ENCODE measurements around the gene SYNE2.

The SYNE2 gene

DNA sequence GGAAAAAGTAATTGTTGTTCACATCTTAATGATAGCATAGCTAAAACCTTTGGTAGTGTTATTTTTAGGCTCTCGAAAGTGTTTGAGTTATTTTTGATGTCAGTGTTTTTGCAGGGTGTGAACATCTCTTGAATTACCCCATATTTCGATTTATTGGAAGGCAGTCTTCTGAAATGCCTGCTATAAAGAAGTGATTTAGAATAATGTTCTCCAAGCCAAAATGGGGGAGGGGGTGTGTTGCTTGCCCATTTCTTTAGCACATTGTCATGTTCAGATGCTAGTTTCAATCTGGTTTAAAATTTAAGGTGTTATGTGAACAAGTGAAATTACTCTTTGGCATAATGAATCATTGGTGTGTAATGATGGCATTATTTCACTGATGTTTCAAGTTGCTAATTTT lies 110.6 kb downstream of the SYNE2 start:
- no peak for DNase-seq

DNA sequence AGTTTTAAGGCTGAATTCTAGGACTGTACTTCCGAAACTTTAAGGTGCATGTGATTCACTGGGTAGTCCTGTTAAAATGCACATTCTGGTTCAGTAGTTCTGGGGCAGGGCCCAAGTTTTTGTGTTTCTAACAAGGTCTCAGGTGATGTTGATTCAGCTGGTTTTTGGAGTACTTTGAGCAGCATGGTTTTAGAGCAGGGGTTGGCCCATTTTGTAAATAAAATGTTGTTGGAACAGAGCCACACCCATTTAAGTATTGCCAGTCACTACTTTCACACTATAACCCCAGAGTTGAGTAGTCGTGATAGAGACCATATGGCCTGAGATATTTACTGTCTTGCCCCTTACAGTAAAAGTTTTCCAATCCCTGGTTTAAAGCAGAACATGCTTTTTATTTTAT lies 111.3 kb downstream of the SYNE2 start:
- DNase-seq: no peak

DNA sequence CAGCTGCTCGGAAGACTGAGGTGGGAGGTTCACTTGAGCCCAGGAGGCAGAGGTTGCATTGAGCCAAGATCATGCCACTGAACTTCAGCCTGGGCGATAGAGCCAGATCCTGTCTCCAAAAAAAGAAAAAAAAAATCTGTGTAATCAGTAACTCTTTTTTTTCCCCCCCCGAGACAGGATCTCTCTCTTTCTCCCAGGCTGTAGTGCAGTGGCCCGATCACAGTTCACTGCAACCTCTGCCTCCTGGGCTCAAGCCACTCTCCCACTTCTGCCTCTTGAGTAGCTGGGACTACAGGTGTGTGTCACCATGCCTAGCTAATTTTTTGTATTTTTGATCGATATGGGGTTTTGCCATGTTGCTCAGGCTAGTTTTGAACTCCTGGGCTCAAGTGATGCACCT lies 113.6 kb downstream of the SYNE2 start:
- no peak for DNase-seq

DNA sequence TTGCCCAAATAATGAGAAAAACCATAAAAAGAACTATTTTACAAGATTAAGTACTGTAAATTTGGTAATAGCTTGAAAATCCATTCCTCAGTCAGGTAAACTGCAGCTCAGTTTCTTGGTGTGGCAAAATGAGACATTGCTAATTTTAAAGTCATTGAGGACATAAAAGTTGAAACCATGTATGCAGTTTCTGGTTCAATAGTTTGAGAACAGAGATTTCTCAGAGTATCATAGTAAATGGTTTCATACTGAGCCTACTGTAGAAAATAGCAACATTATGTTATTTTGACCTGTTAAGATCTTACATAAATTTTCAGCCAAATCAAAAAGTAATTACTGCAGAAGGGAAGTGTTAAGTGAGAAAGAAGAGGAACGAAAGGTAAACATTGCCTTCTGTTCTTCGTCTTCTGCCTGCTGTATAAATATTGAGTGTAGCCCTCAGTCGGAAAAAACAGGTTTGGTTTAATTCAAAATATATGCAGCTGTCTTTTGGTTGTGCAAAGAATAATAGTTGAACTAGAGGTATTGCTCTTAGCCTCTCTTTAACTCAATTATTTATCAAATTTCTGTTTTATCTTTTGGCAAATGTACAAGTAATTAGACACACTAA lies 119.6 kb downstream of the SYNE2 start:
- DNase-seq: no peak

DNA sequence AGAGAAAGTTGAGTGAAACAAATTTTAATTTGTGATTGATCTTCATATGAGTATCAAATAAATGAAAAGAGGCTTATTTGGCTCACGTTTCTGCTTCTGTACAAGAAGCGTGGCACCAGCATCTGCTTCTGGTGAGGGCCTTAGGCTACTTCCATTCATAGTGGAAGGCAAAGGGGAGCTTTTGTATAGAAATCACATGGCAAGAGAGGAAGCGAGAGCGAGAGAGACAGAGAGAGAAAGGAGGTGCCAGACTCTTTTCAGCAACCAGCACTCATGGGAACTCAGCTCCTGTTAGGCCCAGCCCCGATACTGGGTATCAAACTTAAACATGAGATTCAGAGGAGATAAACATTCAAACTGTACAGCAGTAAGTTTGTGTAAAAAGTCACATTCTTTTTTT lies 121.4 kb downstream of the SYNE2 start:
- no peak for DNase-seq

DNA sequence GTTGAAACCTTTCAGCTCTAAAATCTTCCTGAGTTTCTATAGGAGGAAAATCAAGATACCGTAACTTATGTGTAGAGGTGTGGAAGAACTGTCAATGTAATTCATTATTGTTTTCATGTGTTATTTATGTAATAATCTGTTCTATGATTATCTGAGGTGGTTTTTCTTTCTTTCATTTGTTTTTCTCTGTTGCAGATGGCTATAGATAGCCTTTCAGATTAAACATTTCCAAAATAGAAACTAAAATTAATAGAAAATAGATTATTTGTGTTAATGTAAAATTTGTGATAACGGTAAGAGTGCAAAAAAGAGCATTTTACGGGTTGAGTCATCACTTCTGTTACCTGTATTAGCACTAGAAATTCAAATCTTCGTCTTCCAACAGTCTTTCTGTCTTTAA lies 128.8 kb downstream of the SYNE2 start:
- no peak for DNase-seq

DNA sequence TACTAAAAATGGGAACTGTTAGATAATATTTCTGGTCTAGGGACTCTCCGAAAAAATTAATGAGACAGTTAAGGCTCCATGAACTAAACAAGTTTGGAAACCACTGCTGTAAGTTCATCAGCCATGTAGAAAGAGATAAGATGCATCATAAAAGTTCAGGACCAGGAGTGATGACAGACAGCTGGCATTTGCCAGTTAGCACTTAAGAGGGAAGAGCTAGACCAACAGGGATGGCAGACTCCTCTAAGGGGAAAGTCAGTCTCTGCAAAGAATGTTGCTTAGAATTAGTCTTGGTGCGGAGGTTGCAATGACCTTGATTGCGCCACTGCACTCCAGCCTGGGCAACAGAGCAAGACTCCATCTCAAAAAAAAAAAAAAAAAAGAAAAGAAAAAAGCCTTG lies 129.4 kb downstream of the SYNE2 start:
- DNase-seq: no peak

DNA sequence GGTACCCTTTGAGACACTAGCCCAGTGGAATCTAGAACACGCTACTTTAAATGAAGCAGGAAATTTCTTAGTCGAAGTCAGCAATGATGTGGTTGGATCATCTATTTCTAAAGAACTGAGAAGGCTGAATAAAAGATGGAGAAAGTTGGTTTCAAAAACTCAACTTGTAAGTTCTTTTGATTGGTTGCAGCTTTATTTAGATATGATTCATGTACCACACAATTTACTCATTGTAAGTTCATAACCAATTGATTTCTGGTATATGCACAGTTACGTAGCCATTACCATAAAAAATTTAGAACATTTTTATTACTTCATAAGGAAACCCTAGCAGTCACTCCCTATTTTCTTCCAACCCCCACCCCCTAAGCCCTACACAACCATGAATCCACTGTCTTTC lies 129.8 kb downstream of the SYNE2 start:
- DNase-seq: no peak

DNA sequence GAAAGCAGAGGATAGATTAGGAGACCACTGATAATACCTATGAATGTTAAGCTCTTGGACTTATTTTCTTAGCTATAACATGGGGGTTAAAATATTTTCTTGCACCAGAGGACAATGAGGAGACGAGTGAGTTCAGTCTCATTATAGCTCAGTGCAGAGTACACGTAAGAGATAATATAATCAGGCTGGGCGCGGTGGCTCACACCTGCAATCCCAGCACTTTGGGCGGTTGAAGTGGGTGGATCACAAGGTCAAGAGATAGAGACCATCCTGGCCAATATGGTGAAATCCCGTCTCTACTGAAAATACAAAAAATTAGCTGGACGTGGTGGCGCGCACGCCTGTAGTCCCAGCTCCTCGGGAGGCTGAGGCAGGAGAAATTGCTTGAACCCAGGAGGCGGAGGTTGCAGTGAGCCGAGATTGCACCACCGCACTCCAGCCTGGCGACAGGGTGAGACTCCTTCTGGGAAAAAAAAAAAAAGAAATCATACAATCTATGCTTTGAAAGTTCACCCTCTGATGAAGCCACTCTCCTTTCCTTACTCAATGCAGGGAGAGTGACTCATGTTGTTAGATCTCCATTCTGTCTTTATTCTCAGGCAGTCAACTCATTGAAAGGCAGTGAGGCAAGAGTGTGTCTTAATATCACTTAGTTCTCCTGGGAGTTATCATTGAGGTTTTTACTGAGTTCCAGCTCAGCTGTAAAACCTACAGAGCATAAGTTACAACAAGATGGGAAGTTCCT lies 134.2 kb downstream of the SYNE2 start:
- no peak for DNase-seq

DNA sequence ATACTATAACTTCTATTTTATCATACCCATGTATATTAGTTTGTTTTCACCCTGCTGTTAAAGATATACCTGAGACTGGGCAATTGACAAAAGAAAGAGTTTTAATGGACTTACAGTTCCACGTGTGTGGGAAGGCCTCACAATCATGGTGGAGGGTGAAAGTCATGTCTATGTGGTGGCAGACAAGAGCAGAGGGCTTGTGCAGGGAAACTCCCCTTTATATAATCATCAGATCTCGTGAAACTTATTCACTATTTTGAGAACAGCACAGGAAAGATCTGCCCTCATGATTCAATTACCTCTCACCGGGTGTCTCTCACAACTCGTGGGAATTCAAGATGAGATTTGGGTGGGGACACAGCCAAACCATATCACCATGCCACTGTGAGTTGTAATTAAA lies 135.8 kb downstream of the SYNE2 start:
- DNase-seq: no peak

DNA sequence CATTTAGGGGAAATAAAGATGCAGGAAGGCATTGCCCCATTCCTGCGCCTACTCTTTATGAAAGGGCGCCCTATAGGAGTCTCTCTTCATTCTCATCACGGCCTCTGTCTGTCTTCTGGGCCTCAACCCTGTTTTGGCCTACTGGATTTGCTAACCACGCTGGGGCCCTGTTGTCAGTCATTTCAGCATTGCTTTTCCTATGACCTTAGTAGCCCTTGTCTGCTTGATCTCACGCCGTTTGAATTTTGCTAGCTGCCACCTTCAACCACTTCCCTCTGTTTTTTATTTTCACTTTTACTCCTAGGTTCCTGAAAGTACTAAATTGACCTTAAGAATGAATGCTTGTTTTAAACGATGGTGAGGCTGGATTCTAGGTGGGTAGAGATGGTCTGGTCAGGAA lies 139.0 kb downstream of the SYNE2 start:
- no peak for DNase-seq

DNA sequence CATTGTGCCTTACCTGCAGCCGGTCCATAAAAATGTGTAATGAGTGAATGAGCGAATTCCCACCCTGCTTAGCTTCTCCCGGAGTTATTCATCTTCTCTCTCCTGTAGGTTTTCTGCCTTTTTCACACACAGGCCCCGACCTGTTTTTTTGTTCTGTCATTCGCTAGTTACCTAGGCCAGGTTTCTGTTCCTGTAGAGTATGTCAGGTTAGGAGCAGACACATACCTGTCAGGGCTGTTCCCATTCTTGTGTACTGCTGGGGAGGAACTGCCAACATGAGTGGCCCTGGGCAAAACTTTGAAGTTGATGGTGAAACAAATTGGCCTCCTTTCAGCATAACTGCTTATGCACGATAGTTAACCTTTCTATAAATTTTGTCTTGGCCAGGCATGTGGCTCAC lies 140.1 kb downstream of the SYNE2 start:
- no peak for DNase-seq

DNA sequence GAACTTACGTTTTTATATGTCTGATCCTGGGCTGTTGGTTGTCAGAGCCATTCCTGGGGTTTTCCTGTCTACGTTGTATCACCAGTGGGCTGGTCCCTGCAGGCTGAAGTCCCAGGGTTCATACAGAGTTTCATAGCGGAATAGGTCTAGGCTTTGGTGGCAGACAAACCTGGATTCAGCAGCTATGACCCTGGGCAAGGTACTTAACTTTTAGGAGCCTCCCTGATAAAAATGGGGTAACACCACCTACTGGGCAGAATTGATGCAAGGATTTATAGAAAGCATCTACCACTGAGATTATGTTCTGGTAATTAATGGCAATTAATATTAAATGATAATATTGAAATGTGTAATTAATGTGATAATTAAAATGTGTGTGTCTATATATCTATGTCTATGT lies 141.2 kb downstream of the SYNE2 start:
- DNase-seq: no peak

DNA sequence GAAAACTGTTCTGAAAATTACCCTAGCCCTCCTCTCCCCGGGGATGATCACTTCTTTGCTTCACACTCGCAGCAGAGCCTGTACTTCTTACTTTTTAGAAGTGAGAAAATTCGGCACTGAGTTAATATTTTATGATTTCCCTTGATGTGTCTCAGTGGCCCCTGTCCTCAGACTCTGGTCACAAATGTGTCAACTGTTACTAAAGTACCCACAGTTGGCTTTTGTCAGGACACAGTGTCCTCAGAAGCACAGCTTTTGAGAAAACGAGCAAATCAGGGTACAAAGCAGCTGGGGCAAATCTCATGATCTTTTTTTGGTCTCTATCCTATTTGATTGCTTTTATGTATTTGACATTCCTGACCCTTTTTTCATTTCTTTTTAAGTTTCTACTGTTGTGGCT lies 142.5 kb downstream of the SYNE2 start:
- DNase-seq: no peak

DNA sequence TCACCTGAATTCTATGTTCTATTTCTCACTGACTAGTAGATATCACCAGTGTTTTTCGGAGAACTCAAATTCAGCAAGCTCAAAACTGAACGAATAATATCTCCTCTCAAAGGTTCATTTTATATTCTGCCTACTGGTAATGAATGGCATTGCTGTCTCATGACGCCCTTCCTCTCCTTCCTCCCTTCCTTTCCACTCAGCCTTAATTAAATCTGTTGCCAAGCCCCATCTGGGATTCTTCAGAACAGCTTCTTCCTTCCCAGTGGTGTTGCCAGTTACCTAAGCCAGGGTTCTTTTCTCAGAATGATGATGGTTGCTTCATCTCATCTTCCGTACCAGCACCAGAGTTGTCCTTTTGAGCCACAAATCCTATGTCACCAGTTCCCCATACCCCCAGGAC lies 143.2 kb downstream of the SYNE2 start:
- DNase-seq: no peak

DNA sequence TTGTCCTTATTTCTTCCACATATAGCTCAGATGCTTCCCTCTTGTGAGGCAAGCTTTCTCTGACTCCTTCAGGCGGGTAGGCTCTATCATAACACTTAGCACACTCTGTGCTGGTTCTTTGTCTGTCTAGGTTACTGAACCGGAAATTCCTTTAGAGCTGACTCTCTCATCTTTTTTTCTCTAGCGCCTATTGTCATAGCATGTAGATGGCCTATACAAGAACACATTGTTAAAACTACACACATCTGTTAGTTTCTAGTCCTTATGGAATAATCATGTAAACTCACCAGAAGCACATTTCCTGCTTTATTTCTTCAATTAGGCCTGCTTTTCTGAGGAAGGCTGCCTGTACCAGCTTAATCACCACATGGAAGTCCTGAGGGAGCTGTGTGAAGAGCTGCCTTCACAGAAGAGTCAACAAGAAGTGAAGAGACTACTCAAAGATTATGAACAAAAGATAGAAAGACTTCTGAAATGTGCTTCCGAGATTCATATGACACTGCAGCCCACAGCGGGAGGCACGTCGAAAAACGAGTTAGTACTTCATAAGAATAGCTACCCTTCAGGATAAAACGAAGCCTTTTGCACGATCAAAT lies 143.9 kb downstream of the SYNE2 start:
- no peak for DNase-seq

DNA sequence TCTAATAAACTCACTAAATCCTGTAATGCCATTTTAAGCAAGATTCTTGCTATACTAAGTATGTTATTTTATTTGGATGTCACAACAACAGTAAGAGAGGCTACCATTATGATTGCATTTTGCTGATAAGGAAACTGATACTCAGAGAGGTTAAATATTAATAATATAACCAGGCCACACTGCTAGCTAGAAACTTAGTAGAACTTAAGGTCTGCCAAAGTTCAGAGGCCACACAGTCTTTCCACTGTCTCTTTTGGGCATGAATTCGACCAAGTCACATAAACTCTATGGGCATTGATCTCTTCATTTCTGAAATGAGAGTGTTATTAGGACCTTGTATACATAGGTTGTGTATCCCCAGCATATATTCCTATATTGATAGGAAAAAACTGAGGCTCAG lies 147.9 kb downstream of the SYNE2 start:
- DNase-seq: no peak

DNA sequence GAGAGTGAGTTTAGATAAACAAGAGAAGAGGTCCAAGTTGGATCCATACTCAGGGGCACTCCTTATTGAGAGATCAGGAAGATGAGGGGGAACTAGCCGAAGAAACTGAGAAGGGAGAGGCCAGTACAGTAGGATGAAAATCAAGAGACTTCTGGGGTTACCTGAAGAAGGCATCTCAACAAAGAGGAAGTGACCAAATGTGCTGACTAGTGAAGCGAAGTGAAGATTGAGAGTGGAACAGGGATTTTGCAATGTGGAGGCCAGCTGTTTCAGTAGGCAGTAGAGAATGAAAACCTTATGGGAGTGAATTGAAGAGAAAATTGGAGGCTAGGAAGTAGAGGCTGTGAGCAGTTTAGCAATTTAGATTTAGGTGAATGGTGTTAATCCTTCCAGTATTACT lies 153.0 kb downstream of the SYNE2 start:
- no peak for DNase-seq

DNA sequence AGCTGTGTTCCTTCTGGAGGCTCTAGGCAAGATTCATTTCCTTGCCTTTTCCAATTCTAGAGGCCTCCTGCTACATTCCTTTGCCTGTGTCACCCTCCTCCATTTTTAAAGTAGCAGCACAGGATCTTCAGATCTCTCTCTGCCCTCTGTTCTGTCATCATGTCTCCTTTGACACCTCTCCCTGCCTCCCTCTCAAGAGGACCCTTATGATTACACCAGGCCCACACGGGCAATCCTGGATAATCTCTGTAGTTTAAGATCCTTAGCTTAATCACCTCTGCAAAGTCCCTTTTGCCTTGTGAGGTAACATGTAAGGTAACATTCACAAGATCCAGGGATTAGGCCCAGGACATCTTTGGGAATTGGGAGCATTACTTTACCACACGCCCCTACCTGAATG lies 155.2 kb downstream of the SYNE2 start:
- no peak for DNase-seq

DNA sequence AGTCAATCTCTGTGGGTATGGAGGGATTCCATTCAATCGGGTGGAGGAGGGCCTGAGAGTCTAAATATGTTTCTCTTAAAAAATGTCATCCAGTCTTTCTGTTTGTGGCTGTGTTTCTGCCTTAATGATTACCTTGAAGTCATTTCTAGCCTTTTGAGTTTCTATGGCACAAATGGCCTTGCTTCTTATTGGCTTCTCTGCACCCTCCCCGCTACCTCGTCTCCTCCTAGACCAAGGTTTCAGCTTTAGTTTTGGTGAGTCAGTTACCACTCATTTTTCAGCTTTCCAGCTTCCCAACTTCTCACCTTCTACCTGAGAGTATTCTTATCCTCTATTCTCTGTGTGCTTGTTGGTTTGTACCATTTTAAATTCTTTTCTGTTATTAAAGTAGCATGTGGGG lies 159.2 kb downstream of the SYNE2 start:
- DNase-seq: no peak

DNA sequence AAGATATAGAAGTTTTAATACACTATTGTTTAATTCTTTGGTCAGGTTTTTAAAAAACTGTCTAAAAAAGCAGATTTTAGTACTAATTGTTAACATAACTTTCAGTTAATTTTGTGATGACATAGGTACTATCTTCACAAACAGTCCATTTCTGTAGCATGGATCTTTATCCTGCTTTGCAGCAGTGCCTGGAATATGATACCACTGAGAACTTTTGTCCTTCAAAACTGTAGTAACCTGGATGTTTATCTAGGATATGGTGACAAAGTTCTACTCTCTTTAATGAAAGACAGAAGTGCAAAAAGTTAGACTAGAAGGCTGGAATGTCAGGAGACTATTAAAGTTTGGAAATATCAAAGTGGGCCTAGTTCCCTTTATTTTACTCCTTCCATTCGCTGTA lies 159.9 kb downstream of the SYNE2 start:
- DNase-seq: no peak

DNA sequence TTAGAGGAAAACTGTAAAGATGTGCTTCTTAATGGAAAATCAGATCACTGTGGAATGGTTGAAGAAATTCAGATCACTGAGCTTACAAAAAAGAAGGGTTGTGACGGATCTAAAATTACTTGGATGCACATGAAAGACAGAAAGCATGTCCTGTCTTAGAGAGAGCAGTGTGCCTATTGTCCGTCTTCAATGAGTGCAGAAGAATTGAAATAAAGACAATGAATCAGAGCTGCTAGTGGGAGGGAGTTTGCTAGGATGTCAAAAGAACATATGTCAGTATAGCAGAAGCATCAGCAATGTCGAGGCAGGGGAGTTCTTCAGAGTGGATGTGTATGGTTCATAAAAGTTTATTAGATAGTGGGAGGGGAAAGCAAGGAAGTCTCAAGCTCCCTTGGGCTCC lies 172.7 kb downstream of the SYNE2 start:
- DNase-seq: no peak

DNA sequence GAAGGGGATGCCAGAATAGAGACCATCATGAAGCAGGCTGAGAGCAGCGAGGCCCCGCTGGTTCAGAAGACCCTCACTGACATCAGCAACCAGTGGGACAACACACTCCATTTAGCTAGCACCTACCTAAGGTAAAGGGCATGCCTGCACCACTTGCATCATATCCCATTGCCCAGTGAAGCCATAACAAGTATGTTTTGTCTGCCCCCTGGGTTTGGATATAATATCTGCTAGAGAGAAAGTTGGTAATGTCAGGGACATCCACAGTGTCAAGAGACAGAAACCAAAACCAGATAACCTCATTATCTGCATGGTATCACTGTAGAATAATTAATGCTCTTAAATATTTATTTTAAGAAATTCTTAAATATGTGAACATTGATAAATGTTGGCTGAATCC lies 173.8 kb downstream of the SYNE2 start:
- DNase-seq: no peak

DNA sequence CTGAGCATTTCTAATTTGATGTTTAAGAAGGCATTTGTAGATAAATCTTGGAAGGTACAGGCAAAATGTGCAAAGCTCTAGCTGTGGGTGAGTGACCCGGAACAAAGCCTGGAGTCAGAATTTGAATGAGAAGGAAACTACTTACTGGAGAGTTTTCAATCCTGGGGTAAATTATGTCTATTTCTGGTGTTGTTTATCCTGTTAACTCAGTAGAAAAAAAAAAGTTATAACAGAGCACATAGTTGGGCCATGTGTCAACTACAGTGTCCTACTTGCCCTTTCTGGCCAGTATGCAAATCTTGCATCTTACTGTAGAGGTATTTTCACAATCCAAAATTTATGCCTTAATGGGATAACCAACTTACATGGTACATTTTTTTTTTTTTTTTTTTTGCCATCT lies 182.3 kb downstream of the SYNE2 start:
- no peak for DNase-seq
